Right atrium auricular region (tissue), 2 donors: Measurements from ENCODE around the gene SEC63. TPM values are rescaled to one million over a fixed set of nuclear protein-coding genes. Genes with fewer than 3 reads are reported as not detected.
"Not testable (repeated sequence)": the region's sequence is repeated elsewhere in the genome, so short reads cannot be mapped to it uniquely, and the experiment has no call there.

Source experiments
- DNase-seq: peaks from one replicate; pipeline ENCODE4 v3.0.0-alpha.2; 2019; ENCODE audit warnings: low spot score
- H3K27ac ChIP-seq, 2 donors: fragments of 200-600 bp; sonication (generic); 1 replicate in 1 of 2; 2 replicates in 1 of 2; pipeline ENCODE4 v1.5.1; 2016 to 2019
- H3K27me3 ChIP-seq, 2 donors: fragments of 200-600 bp; sonication (generic); one replicate each; pipeline versions ENCODE4 v1.5.1 to v1.6.0; 2017 to 2019
- H3K36me3 ChIP-seq: fragments of 200-600 bp; sonication (generic); one replicate; pipeline ENCODE4 v1.5.1; 2016
- H3K4me1 ChIP-seq, 2 donors: fragments of 200-600 bp; sonication (generic); one replicate each; pipeline versions ENCODE4 v1.5.1 to v1.6.0; 2017 to 2019
- H3K4me3 ChIP-seq, 2 donors: fragments of 200-600 bp; sonication (generic); 1 replicate in 1 of 2; 2 replicates in 1 of 2; pipeline ENCODE4 v1.5.1; 2017 to 2019; ENCODE audit warnings: mild to moderate bottlenecking in 1 of 2, moderate library complexity in 1 of 2
- H3K9me3 ChIP-seq, 2 donors: fragments of 200-600 bp; sonication (generic); one replicate each; pipeline ENCODE4 v1.5.1; 2019
- CTCF ChIP-seq, 2 donors: fragments of 200-600 bp; sonication (generic); IDR thresholded peaks; one replicate each; pipeline ENCODE4 v1.5.1; 2019; ENCODE audit warnings: antibody characterized with exemption in 2 of 2
- total RNA-seq, 2 donors: library from RNA; depleted of rRNA; stranded (reverse); fragments of >200 nt; gene quantifications; one replicate each; pipeline ENCODE4 v1.1.0, GENCODE V29; 2016

SEC63 gene
- total RNA-seq, 2 donors from 2014 or later: 14.5 to 18.9 TPM

- H3K27me3 ChIP-seq: no peaks in the 10 kb centered on the region
- H3K27ac ChIP-seq: no peak overlapping the region
- no peak overlapping the region for H3K4me3 ChIP-seq
- H3K4me1 ChIP-seq: no peaks in the 10 kb centered on the region
- no peak for TF ChIP-seq CTCF (IDR thresholded peaks at IDR 0.05)
- DNase-seq: no peak
- H3K36me3 ChIP-seq: peaks cover 14% of the 10 kb centered on the region
- no peaks in the 10 kb centered on the region for H3K9me3 ChIP-seq
These were observed 89.0 kb downstream of the SEC63 start for GRCh38 chr6:107868867-107869611.

- DNase-seq: no peak
- H3K4me1 ChIP-seq: no peaks in the 10 kb centered on the region
- H3K36me3 ChIP-seq: peaks cover 14% of the 10 kb centered on the region
- no peak overlapping the region for H3K4me3 ChIP-seq
- no peaks in the 10 kb centered on the region for H3K27me3 ChIP-seq
- no peak overlapping the region for H3K27ac ChIP-seq
- no peaks in the 10 kb centered on the region for H3K9me3 ChIP-seq
- no peak for TF ChIP-seq CTCF (IDR thresholded peaks at IDR 0.05)
These were observed 90.7 kb downstream of the SEC63 start for GRCh38 chr6:107867302-107867615.

- Histone ChIP-seq H3K36me3 (peaks cover 13% of the 10 kb centered on the region), H3K4me1 (no peaks in the 10 kb centered on the region), H3K4me3 (no peak overlapping the region), H3K9me3 (no peaks in the 10 kb centered on the region), H3K27me3 (no peaks in the 10 kb centered on the region), H3K27ac (no peak overlapping the region)
- no peak for DNase-seq
- TF ChIP-seq CTCF (IDR thresholded peaks at IDR 0.05): peak in 1 of 2 donors; percentile 58
These were observed 91.3 kb downstream of the SEC63 start for GRCh38 chr6:107866606-107867301.

- H3K9me3 ChIP-seq: no peaks in the 10 kb centered on the region
- H3K36me3 ChIP-seq: no peaks in the 10 kb centered on the region
- no peaks in the 10 kb centered on the region for H3K4me1 ChIP-seq
- no peak for TF ChIP-seq CTCF (IDR thresholded peaks at IDR 0.05)
- H3K27me3 ChIP-seq: no peaks in the 10 kb centered on the region
- no peak for DNase-seq
- H3K4me3 ChIP-seq: no peak overlapping the region
- no peak overlapping the region for H3K27ac ChIP-seq
These were observed 93.5 kb downstream of the SEC63 start for GRCh38 chr6:107864226-107865127.

- Histone ChIP-seq H3K4me3 (no peak overlapping the region), H3K27me3 (no peaks in the 10 kb centered on the region), H3K36me3 (no peaks in the 10 kb centered on the region), H3K4me1 (no peaks in the 10 kb centered on the region), H3K27ac (no peak overlapping the region), H3K9me3 (no peaks in the 10 kb centered on the region)
- TF ChIP-seq CTCF (IDR thresholded peaks at IDR 0.05): no peak
- DNase-seq: no peak
These were observed 95.6 kb downstream of the SEC63 start for GRCh38 chr6:107862383-107862782.

- DNase-seq, H3K4me3 ChIP-seq, H3K27ac ChIP-seq, H3K36me3 ChIP-seq, H3K9me3 ChIP-seq, H3K4me1 ChIP-seq, H3K27me3 ChIP-seq: not testable (repeated sequence)
These were observed 97.0 kb downstream of the SEC63 start for GRCh38 chr6:107860963-107861362.

- H3K4me1 ChIP-seq, H3K9me3 ChIP-seq, H3K4me3 ChIP-seq, H3K36me3 ChIP-seq, DNase-seq, H3K27me3 ChIP-seq, H3K27ac ChIP-seq: not testable (repeated sequence)
These were observed 97.9 kb downstream of the SEC63 start for GRCh38 chr6:107860144-107860543.
